GM18502 (cell line): ENCODE results near the gene MAPK8IP1.
"Not testable (repeated sequence)": the region's sequence is repeated elsewhere in the genome, so short reads cannot be mapped to it uniquely, and the experiment has no call there.

Source experiments
- ATAC-seq: cut with Tn5 transposase; IDR thresholded peaks from one replicate; pipeline ENCODE4 v1.9.1; 2021; ENCODE audit warnings: mild to moderate bottlenecking; ENCODE audit not compliant: unreplicated experiment, poor library complexity

Gene MAPK8IP1

GRCh38 chr11:45905576-45905975 lies 20.1 kb downstream of the MAPK8IP1 start:
- not testable (repeated sequence) for ATAC-seq

- ATAC-seq: no peak
Measured at GRCh38 chr11:45906096-45906682, 20.7 kb downstream of the MAPK8IP1 start.

- ATAC-seq: no peak
Measured at GRCh38 chr11:45906965-45907611, 21.6 kb downstream of the MAPK8IP1 start, which contains the start of gene FREY1. FREY1 (minus strand) TSS chr11:45907271; CDS start chr11:45907245, 26 bp downstream.

- no peak for ATAC-seq
Measured at GRCh38 chr11:45907911-45908370, 22.5 kb downstream of the MAPK8IP1 start.

GRCh38 chr11:45909594-45910475 lies 24.4 kb downstream of the MAPK8IP1 start:
- no peak for ATAC-seq

- no peak for ATAC-seq
Measured at GRCh38 chr11:45910623-45911022, 25.2 kb downstream of the MAPK8IP1 start.

- no peak for ATAC-seq
Measured at GRCh38 chr11:45913514-45913913, 28.1 kb downstream of the MAPK8IP1 start.

- ATAC-seq: no peak
Measured at GRCh38 chr11:45913942-45914635, 28.6 kb downstream of the MAPK8IP1 start.

GRCh38 chr11:45915446-45915845 lies 30.0 kb downstream of the MAPK8IP1 start:
- no peak for ATAC-seq

GRCh38 chr11:45917286-45917622 lies 31.8 kb downstream of the MAPK8IP1 start:
- ATAC-seq: no peak

GRCh38 chr11:45917623-45918330 lies 32.3 kb downstream of the MAPK8IP1 start, which contains the start of gene PEX16:
PEX16 (minus strand) TSS chr11:45917877; CDS start chr11:45917811, 66 bp downstream.
- peak; percentile 93 for ATAC-seq

- peak; percentile 41 for ATAC-seq
Measured at GRCh38 chr11:45918331-45918941, 33.0 kb downstream of the MAPK8IP1 start.

GRCh38 chr11:45918962-45919675 lies 33.7 kb downstream of the MAPK8IP1 start:
- no peak for ATAC-seq

GRCh38 chr11:45919806-45920530 lies 34.5 kb downstream of the MAPK8IP1 start:
- no peak for ATAC-seq

- ATAC-seq: no peak
Measured at GRCh38 chr11:45920531-45921477, 35.4 kb downstream of the MAPK8IP1 start.

GRCh38 chr11:45921561-45922424 lies 36.3 kb downstream of the MAPK8IP1 start:
- no peak for ATAC-seq
